Fibroblast of the aortic adventitia (primary cell): ENCODE results near the gene LRPAP1. TPM values are rescaled to one million over a fixed set of nuclear protein-coding genes. Genes with fewer than 3 reads are reported as not detected.

Source experiments
- DNase-seq: peaks from one replicate; pipeline ENCODE4 v3.0.0-alpha.2; 2010; ENCODE audit warnings: low read depth
- H3K4me3 ChIP-seq: 2 replicates; pipeline ENCODE4 v1.5.1; 2011; ENCODE audit warnings: low read depth, mild to moderate bottlenecking, control low read depth, low read length, moderate library complexity
- CTCF ChIP-seq: IDR thresholded peaks from 2 replicates; pipeline ENCODE4 v1.5.1; 2011; ENCODE audit warnings: mild to moderate bottlenecking, low read length, control low read depth, inconsistent platforms; ENCODE audit not compliant: insufficient read depth
- total RNA-seq: library from RNA; depleted of rRNA; stranded (reverse); fragments of >200 nt; gene quantifications from 2 replicates; pipeline ENCODE4 v1.2.3, GENCODE V29; 2012; ENCODE audit warnings: low replicate concordance

Gene LRPAP1
- total RNA-seq, 1 donor = 61.0 TPM

- no peak for TF ChIP-seq CTCF
- no peak overlapping the region for H3K4me3 ChIP-seq
Measured at GRCh38 chr4:3523628-3524221, 8.5 kb downstream of the LRPAP1 start.

GRCh38 chr4:3523146-3523627, 9.0 kb downstream of the LRPAP1 start:
- no peak overlapping the region for H3K4me3 ChIP-seq
- TF ChIP-seq CTCF = no peak
- no peak for DNase-seq

More at GRCh38 chr4:3523628-3524221, 8.5 kb downstream of the LRPAP1 start:
- DNase-seq = no peak

DNA sequence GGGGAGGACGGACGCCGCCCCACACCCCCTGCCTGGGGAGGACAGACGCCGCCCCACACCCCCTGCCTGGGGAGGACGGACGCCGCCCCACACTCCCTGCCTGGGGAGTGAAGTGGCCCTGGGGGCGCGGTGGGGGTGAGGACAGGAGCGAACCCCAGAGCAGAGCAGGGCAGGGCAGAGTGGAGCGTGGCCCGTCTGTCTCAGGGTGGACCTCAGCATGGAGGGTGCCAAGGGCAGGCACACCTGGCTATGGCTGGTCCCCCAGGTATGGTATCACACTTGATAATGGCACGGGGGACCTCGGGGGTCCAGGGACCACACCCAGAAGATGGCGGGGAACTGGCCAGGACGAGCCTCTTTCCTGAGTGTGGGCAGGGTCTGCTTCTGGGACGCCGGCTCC, 9.6 kb downstream of the LRPAP1 start:
- no peak overlapping the region for H3K4me3 ChIP-seq
- TF ChIP-seq CTCF = no peak
- DNase-seq = no peak

DNA sequence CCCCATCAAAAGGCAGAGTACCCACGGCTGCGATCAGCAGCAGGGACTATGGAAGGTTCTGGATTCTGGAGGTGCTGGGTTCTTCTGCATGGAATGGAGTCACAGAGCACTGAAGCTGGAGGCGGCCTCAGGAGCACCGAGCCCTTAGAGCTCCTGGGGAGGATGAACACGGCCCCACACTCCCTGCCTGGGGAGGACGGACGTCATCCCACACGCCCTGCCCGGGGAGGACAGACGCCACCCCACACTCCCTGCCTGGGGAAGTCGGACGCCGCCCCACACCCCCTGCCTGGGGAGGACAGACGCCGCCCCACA, 9.9 kb downstream of the LRPAP1 start:
- no peak for TF ChIP-seq CTCF
- no peak overlapping the region for H3K4me3 ChIP-seq
- DNase-seq = no peak

DNA sequence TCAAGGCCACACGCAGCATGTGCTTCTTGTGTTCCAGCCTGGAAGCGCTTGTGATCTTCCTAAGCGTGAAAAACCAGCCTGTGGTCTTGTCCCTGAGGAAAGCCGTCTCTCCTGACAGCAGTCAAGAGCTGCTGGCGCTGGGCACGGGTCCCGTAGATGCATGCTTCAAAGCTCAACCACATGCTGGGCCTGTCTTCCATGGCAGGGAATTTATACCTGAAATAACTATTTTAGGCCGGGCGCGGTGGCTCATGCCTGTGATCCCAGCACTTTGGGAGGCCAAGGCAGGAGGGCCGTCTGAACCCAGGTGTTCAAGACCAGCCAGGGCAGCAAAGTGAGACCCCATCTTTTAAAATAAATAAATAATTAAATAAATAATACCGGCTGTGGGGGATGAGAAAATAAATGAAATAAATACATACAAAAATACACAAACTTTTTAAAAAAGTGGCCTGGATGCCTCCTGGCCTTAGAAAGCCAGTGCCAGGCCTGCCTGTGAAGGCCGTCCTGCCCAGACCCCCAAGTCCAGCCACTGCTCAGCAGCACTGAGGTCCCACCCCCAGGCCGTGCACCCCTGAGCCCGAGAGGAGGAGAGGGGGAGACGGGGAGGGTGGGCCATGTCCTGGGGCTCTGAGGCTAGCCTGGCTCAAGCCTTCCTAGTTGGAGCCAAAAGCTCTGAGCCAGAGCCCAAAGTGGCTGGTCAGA, 10.4 kb downstream of the LRPAP1 start:
- no peak overlapping the region for H3K4me3 ChIP-seq
- TF ChIP-seq CTCF = no peak
- no peak for DNase-seq

- no peak overlapping the region for H3K4me3 ChIP-seq
- DNase-seq = no peak
- TF ChIP-seq CTCF = no peak
Measured at GRCh38 chr4:3520796-3521600, 11.2 kb downstream of the LRPAP1 start.
